ENCODE results near the gene RNF112.

DNA sequence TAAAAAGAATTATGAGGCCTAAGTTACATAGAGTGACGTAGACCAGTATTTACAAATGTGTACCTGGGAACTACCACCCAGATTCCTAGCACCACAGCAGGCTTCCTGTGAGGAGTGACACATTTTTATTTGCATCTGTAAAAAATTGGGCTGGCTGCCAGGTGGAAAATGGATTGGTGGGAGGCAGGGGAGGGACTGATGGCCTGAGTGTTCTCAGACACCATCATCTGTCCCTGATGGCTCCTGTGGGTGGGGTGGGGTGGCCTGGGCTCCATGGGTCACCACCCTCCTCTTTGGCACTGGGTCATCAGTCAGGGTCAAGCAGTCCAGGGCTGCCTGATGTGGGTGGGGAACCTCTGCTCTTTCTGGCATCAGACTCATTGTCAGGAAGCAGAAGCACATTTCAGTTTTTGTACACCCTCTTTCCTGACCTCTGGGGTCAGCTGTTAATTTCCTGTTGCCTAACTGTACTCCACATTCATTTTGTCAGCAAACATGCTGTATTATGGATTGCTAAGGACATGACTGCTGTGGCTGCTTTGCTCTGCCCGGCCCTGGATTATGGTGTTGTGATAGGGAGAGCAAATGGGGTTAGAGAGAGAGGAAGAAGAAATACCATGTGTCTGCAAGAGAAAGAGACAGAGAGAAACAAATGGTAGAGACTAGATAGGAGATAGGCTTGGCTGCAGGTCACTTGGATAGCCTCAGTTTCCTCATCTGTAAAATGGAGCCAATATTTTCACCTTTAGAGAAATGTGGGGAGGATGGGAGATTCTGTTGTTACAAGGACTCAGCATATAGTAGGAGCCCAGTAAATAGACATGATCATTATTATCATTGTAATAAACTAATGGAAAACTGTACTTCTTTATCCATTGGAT, 12.5 kb upstream of the RNF112 start:
- TF ChIP-seq, protein P1, sequence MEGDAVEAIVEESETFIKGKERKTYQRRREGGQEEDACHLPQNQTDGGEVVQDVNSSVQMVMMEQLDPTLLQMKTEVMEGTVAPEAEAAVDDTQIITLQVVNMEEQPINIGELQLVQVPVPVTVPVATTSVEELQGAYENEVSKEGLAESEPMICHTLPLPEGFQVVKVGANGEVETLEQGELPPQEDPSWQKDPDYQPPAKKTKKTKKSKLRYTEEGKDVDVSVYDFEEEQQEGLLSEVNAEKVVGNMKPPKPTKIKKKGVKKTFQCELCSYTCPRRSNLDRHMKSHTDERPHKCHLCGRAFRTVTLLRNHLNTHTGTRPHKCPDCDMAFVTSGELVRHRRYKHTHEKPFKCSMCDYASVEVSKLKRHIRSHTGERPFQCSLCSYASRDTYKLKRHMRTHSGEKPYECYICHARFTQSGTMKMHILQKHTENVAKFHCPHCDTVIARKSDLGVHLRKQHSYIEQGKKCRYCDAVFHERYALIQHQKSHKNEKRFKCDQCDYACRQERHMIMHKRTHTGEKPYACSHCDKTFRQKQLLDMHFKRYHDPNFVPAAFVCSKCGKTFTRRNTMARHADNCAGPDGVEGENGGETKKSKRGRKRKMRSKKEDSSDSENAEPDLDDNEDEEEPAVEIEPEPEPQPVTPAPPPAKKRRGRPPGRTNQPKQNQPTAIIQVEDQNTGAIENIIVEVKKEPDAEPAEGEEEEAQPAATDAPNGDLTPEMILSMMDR (conservative IDR thresholded peaks at IDR 0.05; ENCODE audit: low read depth, low read length): no peak
- no peak for TF ChIP-seq EZH2 (IDR thresholded peaks at IDR 0.05; ENCODE audit: borderline replicate concordance, low read depth, low read length, poor library complexity, severe bottlenecking)

Measured in A673 (cell line).